Measurements from ENCODE around the gene ABCG5.

DNA sequence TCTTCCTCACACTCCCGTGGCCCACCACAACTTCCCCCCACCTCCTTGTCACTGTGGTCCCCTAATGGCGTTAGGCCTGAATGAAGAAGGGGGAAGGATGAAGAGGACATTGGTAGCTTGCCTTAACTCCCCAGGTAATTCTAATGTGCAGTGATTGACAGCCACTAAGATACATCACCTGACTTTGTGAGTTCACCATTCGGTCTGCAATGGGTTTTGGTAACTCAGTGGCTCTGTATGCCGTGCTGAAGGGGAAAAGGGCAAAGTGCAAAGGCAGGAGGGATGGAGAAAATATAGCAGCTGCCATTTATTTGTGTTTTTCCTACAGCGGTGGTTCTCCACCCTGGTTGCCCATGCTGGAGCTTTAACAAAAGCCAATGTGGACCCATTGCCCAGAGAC, 42.3 kb upstream of the ABCG5 start:
- TF ChIP-seq, protein P1, sequence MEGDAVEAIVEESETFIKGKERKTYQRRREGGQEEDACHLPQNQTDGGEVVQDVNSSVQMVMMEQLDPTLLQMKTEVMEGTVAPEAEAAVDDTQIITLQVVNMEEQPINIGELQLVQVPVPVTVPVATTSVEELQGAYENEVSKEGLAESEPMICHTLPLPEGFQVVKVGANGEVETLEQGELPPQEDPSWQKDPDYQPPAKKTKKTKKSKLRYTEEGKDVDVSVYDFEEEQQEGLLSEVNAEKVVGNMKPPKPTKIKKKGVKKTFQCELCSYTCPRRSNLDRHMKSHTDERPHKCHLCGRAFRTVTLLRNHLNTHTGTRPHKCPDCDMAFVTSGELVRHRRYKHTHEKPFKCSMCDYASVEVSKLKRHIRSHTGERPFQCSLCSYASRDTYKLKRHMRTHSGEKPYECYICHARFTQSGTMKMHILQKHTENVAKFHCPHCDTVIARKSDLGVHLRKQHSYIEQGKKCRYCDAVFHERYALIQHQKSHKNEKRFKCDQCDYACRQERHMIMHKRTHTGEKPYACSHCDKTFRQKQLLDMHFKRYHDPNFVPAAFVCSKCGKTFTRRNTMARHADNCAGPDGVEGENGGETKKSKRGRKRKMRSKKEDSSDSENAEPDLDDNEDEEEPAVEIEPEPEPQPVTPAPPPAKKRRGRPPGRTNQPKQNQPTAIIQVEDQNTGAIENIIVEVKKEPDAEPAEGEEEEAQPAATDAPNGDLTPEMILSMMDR (IDR thresholded peaks at IDR 0.05) = no peak
- no peak for TF ChIP-seq POLR2A (IDR thresholded peaks at IDR 0.05)

Measured in Peyer's patch (tissue), 4 donors.